Natural killer cell (primary cell): ENCODE results near the gene ETV6. TPM values are rescaled to one million over a fixed set of nuclear protein-coding genes. Genes with fewer than 3 reads are reported as not detected.

ENCODE experiments used
- ATAC-seq, 3 donors: fragments of 150-1000 bp in 2 of 3; fragments of 200-7000 bp in 1 of 3; cut with Tn5 transposase; 1 replicate in 1 of 3; 2 replicates in 2 of 3; pipeline ENCODE4 v1.10.0; 2021; ENCODE audit warnings: mild to moderate bottlenecking in 2 of 3, moderate library complexity in 2 of 3
- DNase-seq, 2 donors: peaks; one replicate each; pipeline versions ENCODE4 v3.0.0 to v3.0.0-alpha.2; 2013 to 2021; ENCODE audit warnings: mixed read lengths in 1 of 2
- H3K27ac ChIP-seq: one replicate; pipeline ENCODE4 v1.5.1; 2013; ENCODE audit warnings: mild to moderate bottlenecking, low read length
- H3K27me3 ChIP-seq: one replicate; pipeline ENCODE4 v1.6.1; 2013; ENCODE audit warnings: low read length; ENCODE audit not compliant: control insufficient read depth, insufficient read depth
- H3K36me3 ChIP-seq: one replicate; pipeline ENCODE4 v1.6.1; 2013; ENCODE audit warnings: low read length; ENCODE audit not compliant: control insufficient read depth, insufficient read depth
- H3K4me1 ChIP-seq: one replicate; pipeline ENCODE4 v1.6.1; 2013; ENCODE audit warnings: low read length; ENCODE audit not compliant: control insufficient read depth, insufficient read depth
- H3K4me3 ChIP-seq: one replicate; pipeline ENCODE4 v1.5.1; 2013; ENCODE audit warnings: low read length
- H3K9me3 ChIP-seq: one replicate; pipeline ENCODE4 v1.6.1; 2013; ENCODE audit warnings: low read length; ENCODE audit not compliant: control insufficient read depth, insufficient read depth
- H3K27ac Mint-ChIP-seq, 2 donors: one replicate each; pipeline ENCODE4 v1.8.0; 2022; ENCODE audit warnings: mild to moderate bottlenecking in 2 of 2, mixed read lengths in 2 of 2, moderate library complexity in 1 of 2
- H3K27me3 Mint-ChIP-seq, 2 donors: one replicate each; pipeline ENCODE4 v1.8.0; 2022; ENCODE audit warnings: low read depth in 2 of 2, mixed read lengths in 2 of 2
- H3K36me3 Mint-ChIP-seq: one replicate; pipeline ENCODE4 v1.8.0; 2022; ENCODE audit warnings: mixed read lengths
- H3K4me1 Mint-ChIP-seq, 2 donors: one replicate each; pipeline ENCODE4 v1.8.0; 2022; ENCODE audit warnings: mixed read lengths in 2 of 2
- H3K4me3 Mint-ChIP-seq: one replicate; pipeline ENCODE4 v1.8.0; 2022; ENCODE audit warnings: mild to moderate bottlenecking, moderate library complexity, mixed read lengths
- H3K9me3 Mint-ChIP-seq, 2 donors: one replicate each; pipeline ENCODE4 v1.8.0; 2022; ENCODE audit warnings: mixed read lengths in 2 of 2
- CTCF ChIP-seq: fragments of 200-600 bp; IDR thresholded peaks from one replicate; pipeline ENCODE4 v1.8.0; 2022; ENCODE audit warnings: antibody characterized with exemption
- WGBS: methylation state at CpG from one replicate; pipeline ENCODE4 v1.1.7; 2013; ENCODE audit warnings: missing lambda C conversion rate; ENCODE audit not compliant: insufficient coverage; 5-methylcytosine and 5-hydroxymethylcytosine counted together
- intact Hi-C: fragments of 100-400 bp; cut with micrococcal nuclease; formaldehyde crosslinking; loops from one replicate; pipeline ENCODE4 v1.14.2; 2022
- total RNA-seq, 4 donors: library from RNA; stranded (reverse); fragments of 120-200 nt in 1 of 4; gene quantifications; one replicate each; pipeline versions ENCODE4 v1.2.3 to v1.2.4, GENCODE V29; 2013 to 2022

Gene ETV6
- total RNA-seq, 3 donors from 2014 or later (not counting 1 experiment from before 2014, with no cell fraction given), result 38.9 to 49.5 (median 40.6) TPM

- no peak overlapping the region for H3K4me3 ChIP-seq
- no peak overlapping the region for H3K27ac Mint-ChIP-seq
- H3K36me3 Mint-ChIP-seq, result no peaks in the 10 kb centered on the region
- H3K27ac ChIP-seq, result no peak overlapping the region
- intact Hi-C loops, result no loop called here
- DNase-seq (no peak), ATAC-seq (no peak)
- H3K36me3 ChIP-seq, result peaks cover 36% of the 10 kb centered on the region
- no peak overlapping the region for H3K4me3 Mint-ChIP-seq
- no peaks in the 10 kb centered on the region for H3K27me3 ChIP-seq
- H3K9me3 ChIP-seq, result no peaks in the 10 kb centered on the region
- no peak for TF ChIP-seq CTCF
- peaks cover 0 to 15% of the 10 kb centered on the region in 2 donors for H3K4me1 Mint-ChIP-seq
- H3K9me3 Mint-ChIP-seq, result no peaks in the 10 kb centered on the region
- peaks cover 14% of the 10 kb centered on the region for H3K4me1 ChIP-seq
- no peaks in the 10 kb centered on the region for H3K27me3 Mint-ChIP-seq
- WGBS, result 74% methylated on average over 7 of the region's 8 CpGs
These were observed 190.9 kb downstream of the ETV6 start for GRCh38 chr12:11840366-11840765.

GRCh38 chr12:11846488-11846887 lies 197.0 kb downstream of the ETV6 start:
- Mint-ChIP-seq H3K36me3 (no peaks in the 10 kb centered on the region), H3K4me3 (no peak overlapping the region), H3K27me3 (no peaks in the 10 kb centered on the region), H3K4me1 (peaks cover 0 to 7% of the 10 kb centered on the region in 2 donors), H3K9me3 (no peaks in the 10 kb centered on the region), H3K27ac (no peak overlapping the region)
- 92% methylated on average over 2 of the region's 4 CpGs for WGBS
- DNase-seq (no peak), ATAC-seq (no peak)
- Histone ChIP-seq H3K9me3 (no peaks in the 10 kb centered on the region), H3K27ac (no peak overlapping the region), H3K36me3 (peaks cover 39% of the 10 kb centered on the region), H3K4me3 (no peak overlapping the region), H3K27me3 (no peaks in the 10 kb centered on the region), H3K4me1 (no peaks in the 10 kb centered on the region)
- no peak for TF ChIP-seq CTCF
- intact Hi-C loops, result no loop called here

- 100% methylated on average over 1 of the region's 1 CpG for WGBS
- Histone ChIP-seq H3K27ac (no peak overlapping the region), H3K27me3 (no peaks in the 10 kb centered on the region), H3K4me1 (no peaks in the 10 kb centered on the region), H3K36me3 (peaks cover 37% of the 10 kb centered on the region), H3K9me3 (no peaks in the 10 kb centered on the region), H3K4me3 (no peak overlapping the region)
- H3K36me3 Mint-ChIP-seq, result no peaks in the 10 kb centered on the region
- H3K9me3 Mint-ChIP-seq, result no peaks in the 10 kb centered on the region
- DNase-seq (no peak), ATAC-seq (no peak)
- no peak for TF ChIP-seq CTCF
- H3K4me3 Mint-ChIP-seq, result no peak overlapping the region
- no peak overlapping the region for H3K27ac Mint-ChIP-seq
- intact Hi-C loops, result no loop called here
- H3K27me3 Mint-ChIP-seq, result no peaks in the 10 kb centered on the region
- peaks cover 0 to 5% of the 10 kb centered on the region in 2 donors for H3K4me1 Mint-ChIP-seq
These were observed 198.1 kb downstream of the ETV6 start for GRCh38 chr12:11847539-11847938.

- Mint-ChIP-seq H3K36me3 (peaks cover 7% of the 10 kb centered on the region), H3K4me3 (no peak overlapping the region), H3K9me3 (no peaks in the 10 kb centered on the region), H3K27me3 (no peaks in the 10 kb centered on the region), H3K4me1 (peaks cover 5% of the 10 kb centered on the region in 2 donors), H3K27ac (no peak overlapping the region)
- Histone ChIP-seq H3K27ac (no peak overlapping the region), H3K9me3 (no peaks in the 10 kb centered on the region), H3K4me3 (no peak overlapping the region), H3K4me1 (no peaks in the 10 kb centered on the region), H3K27me3 (no peaks in the 10 kb centered on the region), H3K36me3 (peaks cover 38% of the 10 kb centered on the region)
- DNase-seq, result no peak
- WGBS, result 95% methylated on average over 17 of the region's 19 CpGs
- ATAC-seq, result no peak
- intact Hi-C loops, result no loop called here
- TF ChIP-seq CTCF, result no peak
These were observed 200.5 kb downstream of the ETV6 start for GRCh38 chr12:11849757-11850504.
